Stimulated activated CD4-positive, alpha-beta T cell treated with anti-CD3 and anti-CD28 coated beads, Interleukin-15, amount 100 ng/mL, for 24 hours (primary cell): Measurements from ENCODE around the gene DNAH7.

ENCODE experiments used
- DNase-seq: peaks from one replicate; pipeline ENCODE4 v3.0.0-alpha.2; 2020

DNAH7 gene

GRCh38 chr2:195793881-195794280 is 274.8 kb downstream of the DNAH7 start:
- DNase-seq = no peak

GRCh38 chr2:195782156-195782555 is 286.5 kb downstream of the DNAH7 start:
- no peak for DNase-seq

- no peak for DNase-seq
Measured at GRCh38 chr2:195779491-195779890, 289.1 kb downstream of the DNAH7 start.

- no peak for DNase-seq
Measured at GRCh38 chr2:195769975-195770374, 298.7 kb downstream of the DNAH7 start.

- DNase-seq = no peak
Measured at GRCh38 chr2:195768431-195768830, 300.2 kb downstream of the DNAH7 start.

- no peak for DNase-seq
Measured at GRCh38 chr2:195766691-195767090, 301.9 kb downstream of the DNAH7 start.

- no peak for DNase-seq
Measured at GRCh38 chr2:195763866-195764265, 304.8 kb downstream of the DNAH7 start.

GRCh38 chr2:195759877-195760276 is 308.8 kb downstream of the DNAH7 start:
- DNase-seq = no peak

GRCh38 chr2:195758846-195759245 is 309.8 kb downstream of the DNAH7 start:
- no peak for DNase-seq

- DNase-seq = no peak
Measured at GRCh38 chr2:195756218-195756942, 312.3 kb downstream of the DNAH7 start.

GRCh38 chr2:195741191-195741590 is 327.4 kb downstream of the DNAH7 start:
- no peak for DNase-seq

- no peak for DNase-seq
Measured at GRCh38 chr2:195737511-195738325, 330.9 kb downstream of the DNAH7 start.

- no peak for DNase-seq
Measured at GRCh38 chr2:195735347-195735746, 333.3 kb downstream of the DNAH7 start.

GRCh38 chr2:195734931-195735330 is 333.7 kb downstream of the DNAH7 start:
- no peak for DNase-seq

- DNase-seq = no peak
Measured at GRCh38 chr2:195734395-195734794, 334.2 kb downstream of the DNAH7 start.

GRCh38 chr2:195733831-195734230 is 334.8 kb downstream of the DNAH7 start:
- no peak for DNase-seq

GRCh38 chr2:195732574-195732973 is 336.1 kb downstream of the DNAH7 start:
- no peak for DNase-seq

- no peak for DNase-seq
Measured at GRCh38 chr2:195730912-195731311, 337.7 kb downstream of the DNAH7 start.

GRCh38 chr2:195727106-195727505 is 341.5 kb downstream of the DNAH7 start:
- DNase-seq = no peak

- DNase-seq = no peak
Measured at GRCh38 chr2:195722075-195722474, 346.6 kb downstream of the DNAH7 start.

- DNase-seq = no peak
Measured at GRCh38 chr2:195721042-195721441, 347.6 kb downstream of the DNAH7 start.

GRCh38 chr2:195716466-195716865 is 352.2 kb downstream of the DNAH7 start:
- no peak for DNase-seq

- DNase-seq = no peak
Measured at GRCh38 chr2:195711478-195711877, 357.2 kb downstream of the DNAH7 start.
